Panc1 (cell line): Measurements from ENCODE around the gene CDO1.

Experiments
- CTCF ChIP-seq: fragments of 450-650 bp; IDR thresholded peaks from 2 replicates; pipeline ENCODE4 v1.5.1; 2017; ENCODE audit warnings: mild to moderate bottlenecking
- POLR2AphosphoS5 ChIP-seq: IDR thresholded peaks from 2 replicates; pipeline ENCODE4 v1.6.1; 2012; ENCODE audit warnings: mild to moderate bottlenecking, low read depth, low read length, moderate library complexity
- SIN3A ChIP-seq: IDR thresholded peaks from 2 replicates; pipeline ENCODE4 v1.6.1; 2012; ENCODE audit warnings: low read depth, mild to moderate bottlenecking, low read length, moderate library complexity, borderline replicate concordance; ENCODE audit not compliant: insufficient read depth
- TCF7L2 ChIP-seq: IDR thresholded peaks from 2 replicates; pipeline ENCODE4 v1.6.1; 2011; ENCODE audit warnings: mild to moderate bottlenecking, low read depth, low read length, inconsistent platforms

GRCh38 chr5:115855959-115856358 lies 39.5 kb upstream of the CDO1 start:
- TF ChIP-seq CTCF (no peak), SIN3A (no peak), POLR2AphosphoS5 (no peak), TCF7L2 (no peak)
